Activated CD8-positive, alpha-beta T cell treated with anti-CD3 and anti-CD28 coated beads for 36 hours (primary cell): ENCODE results near the gene KLHL40. TPM values are rescaled to one million over a fixed set of nuclear protein-coding genes. Genes with fewer than 3 reads are reported as not detected.

Experiments used
- ATAC-seq: fragments of 200-7000 bp; cut with Tn5 transposase; one replicate; pipeline ENCODE4 v1.10.0; 2021; ENCODE audit warnings: mild to moderate bottlenecking, moderate library complexity
- CTCF ChIA-PET: fragments of 350-600 bp; sonication (Branson Sonifier 250); formaldehyde crosslinking; loops from one replicate; lab custom pipeline; 2021; ENCODE audit warnings: antibody characterized with exemption; lab: Charles Lee
- POLR2A ChIA-PET: fragments of 350-600 bp; sonication (Branson Sonifier 250); formaldehyde crosslinking; loops from one replicate; lab custom pipeline; 2021; ENCODE audit warnings: antibody characterized with exemption; lab: Charles Lee
- DNase-seq: peaks from one replicate; pipeline ENCODE4 v3.0.0-alpha.2; 2020
- H3K27ac Mint-ChIP-seq: one replicate; pipeline ENCODE4 v1.8.0; 2021; ENCODE audit warnings: mild to moderate bottlenecking, mixed read lengths
- H3K27me3 Mint-ChIP-seq: one replicate; pipeline ENCODE4 v1.8.0; 2021; ENCODE audit warnings: mixed read lengths
- H3K36me3 Mint-ChIP-seq: one replicate; pipeline ENCODE4 v1.8.0; 2021; ENCODE audit warnings: low read depth, mixed read lengths
- H3K4me1 Mint-ChIP-seq: one replicate; pipeline ENCODE4 v1.8.0; 2021; ENCODE audit warnings: low read depth, mixed read lengths
- H3K4me3 Mint-ChIP-seq: one replicate; pipeline ENCODE4 v1.8.0; 2021; ENCODE audit warnings: mild to moderate bottlenecking, moderate library complexity, mixed read lengths
- H3K9me3 Mint-ChIP-seq: one replicate; pipeline ENCODE4 v1.8.0; 2021; ENCODE audit warnings: mixed read lengths
- intact Hi-C: fragments of 100-400 bp; cut with micrococcal nuclease; formaldehyde crosslinking; loops from one replicate; pipeline ENCODE4 v1.10.0; 2022
- total RNA-seq, 2 experiments: library from RNA; stranded (reverse); gene quantifications; one replicate each; pipeline ENCODE4 v1.2.3, GENCODE V29; 2021
- TF ChIP-seq, protein P1 (sequence below): fragments of 200-600 bp; IDR thresholded peaks from one replicate; pipeline ENCODE4 v1.8.0; 2022; ENCODE audit warnings: antibody characterized with exemption, mild to moderate bottlenecking

KLHL40 gene
- total RNA-seq, 2 experiments from 2014 or later: not detected

DNA sequence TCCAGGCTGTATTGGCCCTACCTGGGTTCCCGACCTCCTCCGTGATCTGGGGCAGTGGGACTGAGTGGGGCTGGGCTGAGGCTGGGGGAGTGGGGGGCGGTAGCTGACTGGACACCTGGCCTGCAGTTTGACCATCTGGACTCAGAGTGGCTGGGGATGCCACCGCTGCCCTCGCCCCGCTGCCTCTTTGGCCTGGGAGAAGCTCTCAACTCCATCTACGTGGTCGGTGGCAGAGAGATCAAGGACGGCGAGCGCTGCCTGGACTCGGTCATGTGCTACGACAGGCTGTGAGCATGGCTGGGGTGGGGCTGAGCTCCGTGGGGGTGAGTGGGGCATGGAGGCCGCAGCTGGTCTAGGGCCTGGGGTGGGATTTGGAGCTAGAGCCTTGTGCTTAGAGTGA lies 2.7 kb downstream of the KLHL40 start:
- no peak overlapping the region for H3K4me3 Mint-ChIP-seq
- intact Hi-C loops: no loop called here
- TF ChIP-seq, protein P1, sequence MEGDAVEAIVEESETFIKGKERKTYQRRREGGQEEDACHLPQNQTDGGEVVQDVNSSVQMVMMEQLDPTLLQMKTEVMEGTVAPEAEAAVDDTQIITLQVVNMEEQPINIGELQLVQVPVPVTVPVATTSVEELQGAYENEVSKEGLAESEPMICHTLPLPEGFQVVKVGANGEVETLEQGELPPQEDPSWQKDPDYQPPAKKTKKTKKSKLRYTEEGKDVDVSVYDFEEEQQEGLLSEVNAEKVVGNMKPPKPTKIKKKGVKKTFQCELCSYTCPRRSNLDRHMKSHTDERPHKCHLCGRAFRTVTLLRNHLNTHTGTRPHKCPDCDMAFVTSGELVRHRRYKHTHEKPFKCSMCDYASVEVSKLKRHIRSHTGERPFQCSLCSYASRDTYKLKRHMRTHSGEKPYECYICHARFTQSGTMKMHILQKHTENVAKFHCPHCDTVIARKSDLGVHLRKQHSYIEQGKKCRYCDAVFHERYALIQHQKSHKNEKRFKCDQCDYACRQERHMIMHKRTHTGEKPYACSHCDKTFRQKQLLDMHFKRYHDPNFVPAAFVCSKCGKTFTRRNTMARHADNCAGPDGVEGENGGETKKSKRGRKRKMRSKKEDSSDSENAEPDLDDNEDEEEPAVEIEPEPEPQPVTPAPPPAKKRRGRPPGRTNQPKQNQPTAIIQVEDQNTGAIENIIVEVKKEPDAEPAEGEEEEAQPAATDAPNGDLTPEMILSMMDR: no peak
- no peak for ATAC-seq
- no peak overlapping the region for H3K27ac Mint-ChIP-seq
- ChIA-PET POLR2A (interaction anchor here (0.5 to 0.6 kb wide), 2 partner anchors 11 to 523 kb away, joined by 3 read pairs; no protein-coding TSS in a partner anchor), CTCF (no interaction called here)
- DNase-seq: no peak
- no peaks in the 10 kb centered on the region for H3K36me3 Mint-ChIP-seq
- peaks cover 5% of the 10 kb centered on the region for H3K27me3 Mint-ChIP-seq
- no peaks in the 10 kb centered on the region for H3K9me3 Mint-ChIP-seq
- H3K4me1 Mint-ChIP-seq: no peaks in the 10 kb centered on the region

DNA sequence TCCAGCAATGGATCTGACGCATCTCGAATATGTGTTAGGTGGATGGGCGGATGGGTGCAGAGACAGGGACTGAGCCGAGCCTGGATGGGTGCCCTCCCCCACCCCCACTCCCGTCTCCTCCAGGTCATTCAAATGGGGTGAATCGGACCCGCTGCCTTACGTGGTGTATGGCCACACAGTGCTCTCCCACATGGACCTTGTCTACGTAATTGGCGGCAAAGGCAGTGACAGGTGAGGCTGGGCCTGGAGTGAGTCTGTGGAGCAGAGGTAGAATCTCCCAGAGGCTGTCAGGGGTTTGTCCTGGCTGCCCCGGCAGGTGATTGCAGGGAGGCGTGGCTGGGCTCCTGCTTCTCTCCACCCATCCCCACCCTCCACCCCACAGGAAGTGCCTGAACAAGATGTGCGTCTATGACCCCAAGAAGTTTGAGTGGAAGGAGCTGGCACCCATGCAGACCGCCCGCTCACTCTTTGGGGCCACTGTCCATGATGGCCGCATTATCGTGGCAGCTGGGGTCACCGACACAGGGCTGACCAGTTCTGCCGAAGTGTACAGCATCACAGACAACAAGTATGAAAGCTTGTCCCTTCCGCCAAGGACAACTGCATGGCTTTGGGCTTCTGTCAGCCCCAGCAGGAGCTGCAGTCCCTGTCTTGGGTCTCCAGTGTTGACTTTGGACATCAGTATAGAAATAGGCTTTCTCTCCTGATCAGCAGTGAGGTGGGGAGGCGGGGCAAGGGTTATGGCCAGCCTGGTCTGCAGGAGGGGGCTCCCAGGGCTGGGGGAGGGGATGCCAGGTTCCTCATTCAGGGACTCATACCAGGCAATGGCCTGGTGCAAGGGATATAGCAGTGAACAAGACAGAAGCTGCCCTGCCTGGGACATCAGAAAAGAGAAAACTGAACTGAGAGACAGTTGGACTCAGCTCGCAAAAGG lies 3.4 kb downstream of the KLHL40 start:
- Mint-ChIP-seq H3K4me3 (no peak overlapping the region), H3K27ac (no peak overlapping the region), H3K9me3 (no peaks in the 10 kb centered on the region), H3K27me3 (peaks cover 4% of the 10 kb centered on the region), H3K36me3 (no peaks in the 10 kb centered on the region), H3K4me1 (no peaks in the 10 kb centered on the region)
- CTCF ChIA-PET: no interaction called here
- TF ChIP-seq, protein P1: no peak
- no peak for ATAC-seq
- POLR2A ChIA-PET: no interaction called here
- intact Hi-C loops: no loop called here
- no peak for DNase-seq

DNA sequence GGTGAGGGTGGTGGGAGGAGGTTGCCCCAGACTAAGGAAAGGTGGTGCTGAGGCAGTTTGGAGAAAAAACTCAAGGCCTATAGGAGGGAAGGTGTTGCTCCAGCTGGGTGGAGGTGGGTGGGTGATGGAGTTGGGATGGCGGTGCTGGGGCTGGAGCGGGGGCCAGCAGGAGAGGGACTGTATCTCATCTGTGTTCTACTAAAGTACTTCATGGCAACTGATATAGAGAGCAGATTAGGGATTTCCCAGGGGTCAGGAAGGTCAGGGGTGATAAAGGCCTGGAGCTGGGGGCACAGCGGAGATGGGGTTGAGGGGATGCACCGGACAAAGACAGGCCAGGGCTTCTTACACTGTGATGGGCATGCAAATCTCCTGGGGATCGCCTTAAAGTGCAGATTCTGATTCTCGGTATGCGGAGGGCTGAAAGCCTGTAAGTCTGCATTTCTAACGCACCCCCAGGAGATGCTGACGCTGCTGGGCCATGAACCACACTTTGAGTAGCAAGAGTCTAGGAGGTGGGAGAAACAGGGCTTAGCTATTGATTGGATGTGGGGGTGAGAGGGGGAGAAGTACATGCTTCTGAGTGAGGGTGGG lies 4.2 kb downstream of the KLHL40 start:
- Mint-ChIP-seq H3K9me3 (no peaks in the 10 kb centered on the region), H3K4me3 (no peak overlapping the region), H3K36me3 (no peaks in the 10 kb centered on the region), H3K27me3 (peaks cover 3% of the 10 kb centered on the region), H3K27ac (no peak overlapping the region), H3K4me1 (no peaks in the 10 kb centered on the region)
- ATAC-seq: no peak
- TF ChIP-seq, protein P1: no peak
- POLR2A ChIA-PET: no interaction called here
- intact Hi-C loops: no loop called here
- CTCF ChIA-PET: no interaction called here
- DNase-seq: peak; percentile 1

DNA sequence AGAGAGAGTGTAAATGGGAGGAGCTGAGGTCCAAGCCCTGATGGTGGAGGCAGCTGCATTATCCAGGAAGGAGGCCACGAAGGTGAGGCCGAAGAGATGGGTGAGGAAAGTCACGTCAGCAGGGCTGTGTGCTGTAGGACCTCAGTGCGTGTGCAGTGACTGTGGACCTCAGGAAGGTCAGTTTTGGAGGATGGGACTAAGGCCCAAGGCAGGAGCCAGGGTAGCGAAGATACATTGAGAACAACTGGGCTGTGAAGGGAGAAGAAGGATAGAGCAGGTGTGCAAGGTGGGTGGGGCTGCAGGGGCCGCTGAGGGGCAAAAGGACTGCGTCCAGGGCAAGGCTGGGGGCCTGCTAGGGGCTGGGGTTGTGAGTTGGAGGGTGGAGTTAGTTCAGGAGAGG lies 4.9 kb downstream of the KLHL40 start:
- ATAC-seq (no peak), DNase-seq (no peak)
- intact Hi-C loops: no loop called here
- ChIA-PET CTCF (no interaction called here), POLR2A (no interaction called here)
- H3K4me3 Mint-ChIP-seq: no peak overlapping the region
- H3K9me3 Mint-ChIP-seq: no peaks in the 10 kb centered on the region
- no peaks in the 10 kb centered on the region for H3K4me1 Mint-ChIP-seq
- peaks cover 3% of the 10 kb centered on the region for H3K27me3 Mint-ChIP-seq
- H3K36me3 Mint-ChIP-seq: no peaks in the 10 kb centered on the region
- TF ChIP-seq, protein P1: no peak
- no peak overlapping the region for H3K27ac Mint-ChIP-seq
